ENCODE data around the gene ELOVL5. TPM values are rescaled to one million over a fixed set of nuclear protein-coding genes. Genes with fewer than 3 reads are reported as not detected.

ELOVL5 gene
- total and polyA plus RNA-seq, 2 experiments from 2014 or later = 83.3 to 180 TPM

GRCh38 chr6:53269827-53270226 is 78.9 kb downstream of the ELOVL5 start:
- Histone ChIP-seq H3K27ac (ENCODE audit: low read depth) (no peak overlapping the region), H3K79me2 (replicated peaks; ENCODE audit: insufficient read depth) (no peaks in the 10 kb centered on the region), H3K4me2 (no peak overlapping the region), H3K4me3 (no peak overlapping the region), H3K27me3 (ENCODE audit: insufficient read depth) (no peaks in the 10 kb centered on the region), H3K4me1 (ENCODE audit: insufficient read depth) (no peaks in the 10 kb centered on the region), H4K20me1 (replicated peaks; ENCODE audit: insufficient read depth) (peaks cover 15% of the 10 kb centered on the region; the same call in 1 of the 2 replicates), H3K9me2 (ENCODE audit: insufficient read depth) (no peaks in the 10 kb centered on the region), H2AFZ (no peak overlapping the region), H3K36me3 (ENCODE audit: insufficient read depth) (peaks cover 54% of the 10 kb centered on the region), H3F3A (replicated peaks; ENCODE audit: low read depth) (no peaks in the 10 kb centered on the region)
- no peaks in the 10 kb centered on the region for H3K4me1 Mint-ChIP-seq
- TF ChIP-seq ETS1 (IDR thresholded peaks at IDR 0.05) (no peak), REST (IDR thresholded peaks at IDR 0.05; ENCODE audit: unreplicated experiment) (no peak), POLR2AphosphoS5 (IDR thresholded peaks at IDR 0.05; ENCODE audit: low read depth) (no peak), ZNF331 (CRISPR knock-in tag; IDR thresholded peaks at IDR 0.05; ENCODE audit: low read depth) (no peak)
- H3K4me3 Mint-ChIP-seq = no peak overlapping the region
- H3K9me3 Mint-ChIP-seq = no peaks in the 10 kb centered on the region; the same call in 2 of the 3 replicates
- no peak for ATAC-seq
- peaks cover 65% of the 10 kb centered on the region for H3K36me3 Mint-ChIP-seq (ENCODE audit: low read depth)
- no peaks in the 10 kb centered on the region for H3K27me3 Mint-ChIP-seq (ENCODE audit: insufficient read depth, low read depth, poor library complexity)
- no peak for DNase-seq (ENCODE audit: low spot score)
- H3K27ac Mint-ChIP-seq = no peak overlapping the region

GRCh38 chr6:53268858-53269608 is 79.7 kb downstream of the ELOVL5 start:
- peaks cover 64% of the 10 kb centered on the region for H3K36me3 Mint-ChIP-seq (ENCODE audit: low read depth)
- H3K9me3 Mint-ChIP-seq = no peaks in the 10 kb centered on the region; the same call in 2 of the 3 replicates
- Histone ChIP-seq H3K27ac (ENCODE audit: low read depth) (no peak overlapping the region), H3K9me2 (ENCODE audit: insufficient read depth) (no peaks in the 10 kb centered on the region), H3K4me2 (no peak overlapping the region), H3K4me1 (ENCODE audit: insufficient read depth) (no peaks in the 10 kb centered on the region), H3K36me3 (ENCODE audit: insufficient read depth) (peaks cover 50% of the 10 kb centered on the region), H4K20me1 (replicated peaks; ENCODE audit: insufficient read depth) (peaks cover 17% of the 10 kb centered on the region; the same call in 1 of the 2 replicates), H2AFZ (no peak overlapping the region), H3K4me3 (no peak overlapping the region), H3K27me3 (ENCODE audit: insufficient read depth) (no peaks in the 10 kb centered on the region), H3K79me2 (replicated peaks; ENCODE audit: insufficient read depth) (no peaks in the 10 kb centered on the region), H3F3A (replicated peaks; ENCODE audit: low read depth) (no peaks in the 10 kb centered on the region)
- H3K4me3 Mint-ChIP-seq = no peak overlapping the region
- no peak for ATAC-seq
- no peak overlapping the region for H3K27ac Mint-ChIP-seq
- TF ChIP-seq EZH2phosphoT487 (IDR thresholded peaks at IDR 0.05; ENCODE audit: unreplicated experiment) (no peak), JUNB (IDR thresholded peaks at IDR 0.05; ENCODE audit: unreplicated experiment) (no peak), ZNF331 (CRISPR knock-in tag; IDR thresholded peaks at IDR 0.05; ENCODE audit: low read depth) (no peak), NANOG (IDR thresholded peaks at IDR 0.05; ENCODE audit: borderline replicate concordance) (no peak)
- H3K4me1 Mint-ChIP-seq = no peaks in the 10 kb centered on the region
- H3K27me3 Mint-ChIP-seq (ENCODE audit: insufficient read depth, low read depth, poor library complexity) = no peaks in the 10 kb centered on the region
- no peak for DNase-seq (ENCODE audit: low spot score)

Data from GM23338 (cell line).